ENCODE data around the gene AKAP6.

DNA sequence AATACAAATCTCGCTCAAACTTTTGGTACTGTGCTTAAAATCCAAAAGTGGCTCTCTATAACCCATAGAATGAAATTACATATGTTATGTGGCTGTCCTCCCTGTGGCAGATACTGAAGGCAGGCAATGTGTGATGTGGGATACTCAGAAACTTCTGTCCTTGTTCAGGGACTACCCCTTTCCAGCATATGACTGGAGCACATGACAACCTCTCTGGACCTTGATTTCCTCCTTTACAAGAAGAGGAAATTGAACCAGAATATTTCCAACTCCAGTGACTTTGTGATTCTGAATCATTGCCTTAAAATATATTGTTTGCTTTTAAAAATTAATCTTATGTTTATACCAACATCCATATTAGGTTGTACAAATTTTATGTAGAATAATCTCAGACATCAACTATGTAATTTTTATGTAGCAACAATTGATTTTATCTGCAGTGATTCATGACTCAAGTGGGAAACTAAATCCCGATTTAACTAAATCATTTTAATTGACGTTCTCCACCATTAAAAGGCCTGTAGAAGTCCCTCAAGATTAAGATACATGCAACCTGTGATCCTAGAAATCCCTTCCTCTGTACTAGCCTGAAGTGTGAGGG lies 162.4 kb downstream of the AKAP6 start:
- no peak for TF ChIP-seq CTCF (IDR thresholded peaks at IDR 0.05)
- TF ChIP-seq POLR2A (IDR thresholded peaks at IDR 0.05) = no peak

Data from right lobe of liver (tissue), 4 donors.